Loucy (cell line): ENCODE measurements around the gene DNAH6.

Experiments
- H2AFZ ChIP-seq: fragments of 200-600 bp; sonication (generic); 2 replicates; pipeline ENCODE4 v1.6.0; 2016; ENCODE audit warnings: antibody characterized with exemption, mild to moderate bottlenecking, low read length, moderate library complexity
- H3F3A ChIP-seq: fragments of 200-600 bp; 2 replicates; pipeline ENCODE4 v1.6.0; 2016; ENCODE audit warnings: antibody characterized with exemption, low read depth, mild to moderate bottlenecking
- H3K27me3 ChIP-seq: fragments of 200-600 bp; sonication (generic); 2 replicates; pipeline ENCODE4 v1.6.1; 2014; ENCODE audit warnings: low read length, mild to moderate bottlenecking; ENCODE audit not compliant: insufficient read depth, poor library complexity, severe bottlenecking
- H3K36me3 ChIP-seq: fragments of 200-600 bp; sonication (generic); 2 replicates; pipeline ENCODE4 v1.6.1; 2016; ENCODE audit warnings: low read length; ENCODE audit not compliant: insufficient read depth
- H3K4me1 ChIP-seq: fragments of 200-600 bp; sonication (generic); 2 replicates; pipeline ENCODE4 v1.5.1; 2014; ENCODE audit warnings: low read length, mild to moderate bottlenecking; ENCODE audit not compliant: insufficient read depth, poor library complexity, severe bottlenecking
- H3K4me2 ChIP-seq: fragments of 200-600 bp; sonication (generic); 2 replicates; pipeline ENCODE4 v1.6.0; 2014; ENCODE audit warnings: antibody characterized with exemption, low read length, low read depth, mild to moderate bottlenecking; ENCODE audit not compliant: poor library complexity, severe bottlenecking
- H3K4me3 ChIP-seq: fragments of 200-600 bp; sonication (generic); 2 replicates; pipeline ENCODE4 v1.5.1; 2014; ENCODE audit warnings: low read length, mild to moderate bottlenecking, mixed read lengths; ENCODE audit not compliant: poor library complexity, severe bottlenecking
- H3K79me2 ChIP-seq: fragments of 200-600 bp; sonication (generic); 2 replicates; pipeline ENCODE4 v1.6.1; 2014; ENCODE audit warnings: low read length; ENCODE audit not compliant: insufficient read depth
- H3K9ac ChIP-seq: fragments of 200-600 bp; sonication (generic); 2 replicates; pipeline ENCODE4 v1.6.0; 2014; ENCODE audit warnings: mild to moderate bottlenecking, low read depth, low read length, moderate library complexity; ENCODE audit not compliant: poor library complexity, severe bottlenecking
- H3K9me2 ChIP-seq: fragments of 200-600 bp; sonication (generic); replicated peaks from 2 replicates; pipeline ENCODE4 v1.6.1; 2016; ENCODE audit warnings: low read depth, low read length, mixed read lengths
- H3K9me3 ChIP-seq: fragments of 200-600 bp; sonication (generic); 2 replicates; pipeline ENCODE4 v1.6.1; 2014; ENCODE audit warnings: mild to moderate bottlenecking, antibody characterized with exemption, low read length, low read depth; ENCODE audit not compliant: insufficient read depth
- H4K20me1 ChIP-seq: fragments of 200-600 bp; sonication (generic); 2 replicates; pipeline ENCODE4 v1.6.0; 2014; ENCODE audit warnings: antibody characterized with exemption, low read length, mild to moderate bottlenecking; ENCODE audit not compliant: insufficient read depth, poor library complexity, severe bottlenecking
- EZH2phosphoT487 ChIP-seq: fragments of 200-600 bp; IDR thresholded peaks from 2 replicates; pipeline ENCODE4 v1.6.1; 2018; ENCODE audit warnings: antibody characterized with exemption, mild to moderate bottlenecking, moderate library complexity, borderline replicate concordance
- TF ChIP-seq, protein P1 (sequence below): fragments of 200-600 bp; sonication (generic); conservative IDR thresholded peaks from 2 replicates; pipeline ENCODE4 v1.5.1; 2014; ENCODE audit warnings: mild to moderate bottlenecking, antibody characterized with exemption, low read length

Gene DNAH6

DNA sequence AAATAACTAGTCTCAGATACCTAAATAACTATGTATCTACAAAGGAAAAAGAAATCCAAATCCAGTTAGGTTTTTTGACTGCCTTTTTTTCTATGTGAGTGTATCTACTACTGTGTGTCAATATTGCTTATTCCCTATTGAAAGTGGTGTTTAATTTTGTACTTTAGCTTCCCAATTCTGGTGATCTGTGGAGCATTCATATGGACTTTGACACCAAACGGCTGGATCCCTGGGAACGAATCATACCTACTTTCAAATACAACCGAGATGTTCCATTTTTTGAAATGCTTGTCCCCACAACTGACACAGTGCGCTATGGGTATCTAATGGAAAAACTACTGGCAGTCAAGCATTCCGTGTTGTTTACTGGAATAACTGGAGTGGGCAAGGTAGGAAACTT, 152.8 kb downstream of the DNAH6 start:
- Histone ChIP-seq H3F3A (no peaks in the 10 kb centered on the region), H3K9me3 (no peaks in the 10 kb centered on the region), H3K36me3 (no peaks in the 10 kb centered on the region), H3K79me2 (no peaks in the 10 kb centered on the region), H3K9me2 (no peaks in the 10 kb centered on the region), H3K4me1 (no peaks in the 10 kb centered on the region), H3K9ac (no peak overlapping the region), H3K27me3 (no peaks in the 10 kb centered on the region), H2AFZ (no peak overlapping the region), H3K4me3 (no peak overlapping the region), H4K20me1 (no peaks in the 10 kb centered on the region), H3K4me2 (no peak overlapping the region)
- TF ChIP-seq, protein P1, sequence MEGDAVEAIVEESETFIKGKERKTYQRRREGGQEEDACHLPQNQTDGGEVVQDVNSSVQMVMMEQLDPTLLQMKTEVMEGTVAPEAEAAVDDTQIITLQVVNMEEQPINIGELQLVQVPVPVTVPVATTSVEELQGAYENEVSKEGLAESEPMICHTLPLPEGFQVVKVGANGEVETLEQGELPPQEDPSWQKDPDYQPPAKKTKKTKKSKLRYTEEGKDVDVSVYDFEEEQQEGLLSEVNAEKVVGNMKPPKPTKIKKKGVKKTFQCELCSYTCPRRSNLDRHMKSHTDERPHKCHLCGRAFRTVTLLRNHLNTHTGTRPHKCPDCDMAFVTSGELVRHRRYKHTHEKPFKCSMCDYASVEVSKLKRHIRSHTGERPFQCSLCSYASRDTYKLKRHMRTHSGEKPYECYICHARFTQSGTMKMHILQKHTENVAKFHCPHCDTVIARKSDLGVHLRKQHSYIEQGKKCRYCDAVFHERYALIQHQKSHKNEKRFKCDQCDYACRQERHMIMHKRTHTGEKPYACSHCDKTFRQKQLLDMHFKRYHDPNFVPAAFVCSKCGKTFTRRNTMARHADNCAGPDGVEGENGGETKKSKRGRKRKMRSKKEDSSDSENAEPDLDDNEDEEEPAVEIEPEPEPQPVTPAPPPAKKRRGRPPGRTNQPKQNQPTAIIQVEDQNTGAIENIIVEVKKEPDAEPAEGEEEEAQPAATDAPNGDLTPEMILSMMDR = no peak
- no peak for TF ChIP-seq EZH2phosphoT487

DNA sequence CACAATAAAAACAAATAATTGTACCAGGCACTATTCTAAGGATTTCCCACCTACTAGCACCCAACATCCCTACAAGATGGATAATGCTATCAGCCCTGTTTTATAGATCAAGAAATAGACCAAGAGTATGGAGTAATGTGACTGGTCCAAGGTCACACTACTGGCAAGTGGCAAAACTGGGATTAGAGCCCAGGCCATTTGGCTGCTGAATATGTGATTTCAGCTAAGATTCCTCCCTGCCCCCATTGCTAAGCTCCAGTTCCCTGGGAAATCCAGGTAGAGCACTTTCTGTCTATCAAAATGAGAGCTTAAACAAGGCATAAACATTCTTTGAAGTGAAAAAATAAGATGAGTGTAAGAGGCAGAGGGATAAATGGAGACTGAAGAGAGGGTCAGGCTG, 157.8 kb downstream of the DNAH6 start:
- Histone ChIP-seq H3K9me2 (no peaks in the 10 kb centered on the region), H3K27me3 (no peaks in the 10 kb centered on the region), H3K4me3 (no peak overlapping the region), H2AFZ (no peak overlapping the region), H3K4me1 (no peaks in the 10 kb centered on the region), H3K9me3 (no peaks in the 10 kb centered on the region), H3F3A (no peaks in the 10 kb centered on the region), H3K79me2 (no peaks in the 10 kb centered on the region), H3K9ac (no peak overlapping the region), H3K4me2 (no peak overlapping the region), H4K20me1 (no peaks in the 10 kb centered on the region), H3K36me3 (no peaks in the 10 kb centered on the region)
- TF ChIP-seq, protein P1 = no peak
- TF ChIP-seq EZH2phosphoT487 = no peak

DNA sequence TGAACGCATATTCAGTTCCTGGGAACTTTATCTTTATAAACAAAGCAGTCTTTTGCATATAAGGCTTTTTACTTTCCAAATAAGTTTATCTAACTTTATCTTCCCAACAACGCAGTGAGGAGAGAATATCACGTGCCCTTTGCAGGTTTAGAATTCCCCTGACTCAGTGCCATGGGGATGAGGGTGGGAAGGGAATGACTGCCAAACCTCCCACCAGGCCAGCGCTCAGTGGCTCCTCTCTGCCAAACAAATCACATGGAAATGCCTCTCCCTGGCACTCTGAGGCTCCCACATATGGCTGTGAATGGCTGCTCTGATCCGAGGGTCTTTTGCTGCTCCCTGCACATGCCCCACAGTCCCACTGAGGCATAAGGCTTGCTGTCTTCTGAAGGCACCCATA, 158.3 kb downstream of the DNAH6 start:
- no peak overlapping the region for H2AFZ ChIP-seq
- H3K36me3 ChIP-seq = no peaks in the 10 kb centered on the region
- TF ChIP-seq, protein P1 = no peak
- TF ChIP-seq EZH2phosphoT487 = no peak
- H3K9me2 ChIP-seq = no peaks in the 10 kb centered on the region
- no peak overlapping the region for H3K4me2 ChIP-seq
- H3K27me3 ChIP-seq = no peaks in the 10 kb centered on the region
- no peaks in the 10 kb centered on the region for H3K4me1 ChIP-seq
- no peak overlapping the region for H3K4me3 ChIP-seq
- no peaks in the 10 kb centered on the region for H3K9me3 ChIP-seq
- H3K79me2 ChIP-seq = no peaks in the 10 kb centered on the region
- no peak overlapping the region for H3K9ac ChIP-seq
- no peaks in the 10 kb centered on the region for H4K20me1 ChIP-seq
- no peaks in the 10 kb centered on the region for H3F3A ChIP-seq
